GM12878 (cell line): Measurements from ENCODE around the gene FAM81A. TPM values are rescaled to one million over a fixed set of nuclear protein-coding genes. Genes with fewer than 3 reads are reported as not detected.

ENCODE experiments used
- ATAC-seq: fragments of 200-7000 bp; cut with Tn5 transposase; 3 replicates; pipeline ENCODE4 v1.9.1; 2020; ENCODE audit warnings: mild to moderate bottlenecking, moderate library complexity
- BruUV-seq: library from RNA; stranded (reverse); fragments of 400-500 nt; replicated peaks from 2 replicates; lab custom pipeline; 2021; lab: Mats Ljungman, UMichigan
- CTCF ChIA-PET: fragments of 300-600 bp; sonication (Branson Sonifier 250); formaldehyde crosslinking; extraction: SDS; loops from one replicate; lab custom pipeline; 2021; ENCODE audit warnings: inconsistent platforms; lab: Yijun Ruan, JAX
- POLR2A ChIA-PET: fragments of 350-600 bp; formaldehyde crosslinking; extraction: SDS; loops from one replicate; lab custom pipeline; 2021; ENCODE audit warnings: inconsistent platforms; lab: Charles Lee
- RAD21 ChIA-PET: fragments of 300-600 bp; sonication (Branson Sonifier 250); formaldehyde crosslinking; loops from one replicate; lab custom pipeline; 2023; ENCODE audit warnings: antibody characterized with exemption; ENCODE audit not compliant: unreplicated experiment; lab: Charles Lee
- SMC1A ChIA-PET: fragments of 300-600 bp; sonication (Branson Sonifier 250); formaldehyde crosslinking; loops from one replicate; lab custom pipeline; 2023; ENCODE audit not compliant: unreplicated experiment, uncharacterized antibody; lab: Charles Lee
- DNase-seq: peaks from one replicate; pipeline ENCODE4 v3.0.0-alpha.2; 2011; ENCODE audit warnings: low read depth, low spot score
- FAIRE-seq: peaks from 3 replicates; lab custom pipeline; 2011; peaks lifted over from hg19 to GRCh38; lab: Jason Lieb, UNC
- H2AFZ ChIP-seq: 2 replicates; pipeline ENCODE4 v1.6.0; 2011; ENCODE audit warnings: low read depth, low read length, control low read depth; ENCODE audit not compliant: control insufficient read depth
- H3K27ac ChIP-seq: 2 replicates; pipeline ENCODE4 v1.5.1; 2011; ENCODE audit warnings: control low read depth; ENCODE audit not compliant: control insufficient read depth, insufficient read depth
- H3K27me3 ChIP-seq, 2 experiments: replicated peaks in 1 of 2; 2 replicates each; pipeline versions ENCODE4 v1.6.0 to v1.6.1; 2011; ENCODE audit warnings: low read length in 1 of 2; ENCODE audit not compliant: control insufficient read depth in 2 of 2, insufficient read depth in 2 of 2
- H3K36me3 ChIP-seq, 2 experiments: 2 replicates each; pipeline ENCODE4 v1.5.1; 2011; ENCODE audit warnings: low read length in 1 of 2; ENCODE audit not compliant: control insufficient read depth in 2 of 2, insufficient read depth in 2 of 2
- H3K4me1 ChIP-seq: 2 replicates; pipeline ENCODE4 v1.6.1; 2011; ENCODE audit warnings: mild to moderate bottlenecking, low read length, moderate library complexity, mixed read lengths; ENCODE audit not compliant: control insufficient read depth, insufficient read depth
- H3K4me2 ChIP-seq: 2 replicates; pipeline ENCODE4 v1.6.0; 2011; ENCODE audit warnings: control low read depth; ENCODE audit not compliant: control insufficient read depth, insufficient read depth
- H3K4me3 ChIP-seq: fragments of 200-600 bp; sonication (generic); 2 replicates; pipeline ENCODE4 v1.5.1; 2016
- H3K79me2 ChIP-seq: 2 replicates; pipeline ENCODE4 v1.6.0; 2011; ENCODE audit warnings: low read length; ENCODE audit not compliant: control insufficient read depth, insufficient read depth
- H3K9ac ChIP-seq: 2 replicates; pipeline ENCODE4 v1.8.0; 2011; ENCODE audit warnings: low read length, control low read depth, mixed read lengths; ENCODE audit not compliant: control insufficient read depth, insufficient read depth
- H3K9me3 ChIP-seq: replicated peaks from 3 replicates; pipeline ENCODE4 v1.5.1; 2011; ENCODE audit warnings: mild to moderate bottlenecking, low read length; ENCODE audit not compliant: control insufficient read depth, insufficient read depth
- H4K20me1 ChIP-seq: 2 replicates; pipeline ENCODE4 v1.6.0; 2011; ENCODE audit not compliant: control insufficient read depth, insufficient read depth
- CTCF ChIP-seq, 3 experiments: IDR thresholded peaks in 2 of 3; conservative IDR thresholded peaks in 1 of 3; 2 replicates each; pipeline ENCODE4 v1.5.1; 2011; ENCODE audit warnings: low read depth in 3 of 3, low read length in 3 of 3, mild to moderate bottlenecking in 3 of 3, control low read depth in 2 of 3, moderate library complexity in 2 of 3, inconsistent platforms in 1 of 3, mixed read lengths in 1 of 3; ENCODE audit not compliant: control insufficient read depth in 2 of 3, insufficient read depth in 1 of 3; ENCODE audit errors: extremely low read depth in 1 of 3
- RAD21 ChIP-seq: IDR thresholded peaks from 2 replicates; pipeline ENCODE4 v1.6.1; 2011; ENCODE audit warnings: mild to moderate bottlenecking, low read depth, low read length, moderate library complexity; ENCODE audit not compliant: insufficient read depth
- RUNX3 ChIP-seq: IDR thresholded peaks from 2 replicates; pipeline ENCODE4 v1.6.1; 2012; ENCODE audit warnings: low read length, inconsistent platforms
- SMC3 ChIP-seq: IDR thresholded peaks from 2 replicates; pipeline ENCODE4 v1.6.1; 2011; ENCODE audit warnings: low read length, improper control_type of control experiment, borderline replicate concordance
- TCF12 ChIP-seq: IDR thresholded peaks from 2 replicates; pipeline ENCODE4 v1.6.1; 2011; ENCODE audit warnings: low read depth, mild to moderate bottlenecking, low read length
- WGBS: methylation state at CpG from one replicate; pipeline ENCODE4 v1.1.6; 2016; ENCODE audit warnings: low lambda C conversion rate; ENCODE audit not compliant: insufficient replicate concordance, insufficient coverage; ENCODE audit errors: missing lambda C conversion rate; 5-methylcytosine and 5-hydroxymethylcytosine counted together
- in situ Hi-C: fragments of 300-500 bp; cut with MboI; formaldehyde crosslinking; loops from 9 replicates; pipeline ENCODE4 v1.14.3; 2018; ENCODE audit warnings: mixed read lengths
- intact Hi-C: fragments of 100-400 bp; cut with micrococcal nuclease; formaldehyde crosslinking; loops from one replicate; pipeline ENCODE4 v1.14.2; 2022; ENCODE audit not compliant: unreplicated experiment
- polyA plus RNA-seq, 11 experiments: library from polyadenylated mRNA; depleted of rRNA in 4 of 11; unstranded in 6 of 11; stranded (reverse) in 5 of 11; fragments of >200 nt; fragmentation: Nextera tagmentation in 4 of 11; fragmentation: Illumina TruSeq in 1 of 11; extraction: Ambion mirVana in 4 of 11; extraction: Trizol in 1 of 11; gene quantifications; 1 replicate in 1 of 11; 2 replicates in 10 of 11; pipeline versions ENCODE4 v1.2.1 to v1.2.3, GENCODE V29; 2011 to 2016; ENCODE audit warnings: inconsistent platforms in 2 of 11, missing spikeins in 2 of 11, low read depth in 1 of 11
- total RNA-seq, 4 experiments: library from RNA; depleted of rRNA in 3 of 4; stranded (reverse); fragments of >200 nt in 3 of 4; fragmentation: Illumina TruSeq in 1 of 4; extraction: Trizol in 1 of 4; gene quantifications; 2 replicates each; pipeline versions ENCODE4 v1.2.1 to v1.2.3, GENCODE V29; 2013 to 2021

FAM81A gene
- total and polyA plus RNA-seq, 10 of the 15 experiments (the other 5 are each of a cell fraction or from before 2014, with no cell fraction given) = 0.18 to 34.5 (median 16.2) TPM

- in situ Hi-C loops = no loop called here
- no peak overlapping the region for H3K27ac ChIP-seq
- no peaks in the 10 kb centered on the region for H4K20me1 ChIP-seq
- ATAC-seq (peak; percentile 89), DNase-seq (no peak), FAIRE-seq (peak; percentile 90)
- no peaks in the 10 kb centered on the region for H3K9me3 ChIP-seq
- ChIA-PET CTCF (interaction anchor here (0.6 to 4.0 kb wide), 29 partner anchors 9 to 1289 kb away, joined by 3 to 58 read pairs (median 6); partner anchors contain the start of gene RNF111), RAD21 (interaction anchor here (0.6 to 3.9 kb wide), 7 partner anchors 10 to 598 kb away, joined by 3 to 30 read pairs (median 4); no protein-coding TSS in a partner anchor), SMC1A (interaction anchor here (0.6 to 5.4 kb wide), 17 partner anchors 8 to 1274 kb away, joined by 3 to 49 read pairs (median 5); no protein-coding TSS in a partner anchor), POLR2A (no interaction called here)
- no peaks in the 10 kb centered on the region for H3K36me3 ChIP-seq
- H3K4me1 ChIP-seq = no peaks in the 10 kb centered on the region
- no TSS peak for BruUV-seq
- no peak overlapping the region for H3K4me3 ChIP-seq
- TF ChIP-seq TCF12 (no peak), RUNX3 (peak; percentile 26; the same call in 1 of the 2 replicates), SMC3 (peak; percentile 84; the same call in 1 of the 2 replicates), CTCF (IDR thresholded peaks at IDR 0.05 in 2 of 3, conservative IDR thresholded peaks at IDR 0.05 in 1 of 3; ENCODE audit: control insufficient read depth in 2 of 3, extremely low read depth in 1 of 3, insufficient read depth in 1 of 3, low read depth in 3 of 3, low read length in 3 of 3) (peak; percentile 80 to 84 (median 81)), RAD21 (peak; percentile 91)
- H3K27me3 ChIP-seq = no peaks in the 10 kb centered on the region
- H3K9ac ChIP-seq = no peak overlapping the region
- H3K4me2 ChIP-seq = no peak overlapping the region
- H2AFZ ChIP-seq = no peak overlapping the region
- WGBS = 40% methylated on average over 5 of the region's 5 CpGs
- intact Hi-C loops = loop anchor here (1.0 kb wide), 1 partner anchor 28 kb away; no protein-coding TSS in a partner anchor
- no peaks in the 10 kb centered on the region for H3K79me2 ChIP-seq
Measured at GRCh38 chr15:59501597-59501996, 63.6 kb downstream of the FAM81A start.
